SH-SY5Y (cell line): ENCODE results near the gene SART3.

Source experiments
- GATA2 ChIP-seq: IDR thresholded peaks from 2 replicates; pipeline ENCODE4 v1.6.1; 2011; ENCODE audit warnings: mild to moderate bottlenecking, low read depth, low read length
- GATA3 ChIP-seq: IDR thresholded peaks from 2 replicates; pipeline ENCODE4 v1.6.1; 2011; ENCODE audit warnings: low read depth, mild to moderate bottlenecking, low read length, moderate library complexity

Gene SART3

GRCh38 chr12:108560752-108561719 lies at the start of gene SART3:
Gene SART3 (minus strand): TSS chr12:108561173. CDS start chr12:108561154, 19 bp downstream.
- no peak for TF ChIP-seq GATA3
- TF ChIP-seq GATA2, result no peak

DNA sequence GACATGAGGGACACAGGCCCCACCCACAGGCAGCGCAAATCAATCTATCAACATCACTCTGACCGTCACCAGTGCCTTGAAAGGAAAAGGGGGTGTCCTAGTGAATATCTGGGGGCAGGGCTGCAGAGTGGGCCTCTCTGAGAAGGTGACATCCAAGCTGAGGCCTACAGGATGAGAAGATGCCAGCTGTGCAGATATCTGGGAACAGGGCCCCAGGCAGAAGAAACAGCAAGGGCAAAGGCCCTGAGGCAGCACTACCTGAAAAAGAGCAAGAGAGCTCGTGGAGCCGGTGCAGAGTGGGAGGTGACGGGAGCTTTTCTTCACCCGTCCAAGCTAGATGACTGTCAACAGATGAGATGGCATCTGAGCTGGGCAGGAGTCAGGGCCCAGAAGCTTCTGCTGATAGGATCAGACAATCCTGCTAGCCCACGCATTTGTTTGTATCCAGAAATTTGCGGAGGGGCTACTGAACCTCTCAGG lies 49.4 kb upstream of the SART3 start:
- TF ChIP-seq GATA3 (no peak), GATA2 (no peak)

DNA sequence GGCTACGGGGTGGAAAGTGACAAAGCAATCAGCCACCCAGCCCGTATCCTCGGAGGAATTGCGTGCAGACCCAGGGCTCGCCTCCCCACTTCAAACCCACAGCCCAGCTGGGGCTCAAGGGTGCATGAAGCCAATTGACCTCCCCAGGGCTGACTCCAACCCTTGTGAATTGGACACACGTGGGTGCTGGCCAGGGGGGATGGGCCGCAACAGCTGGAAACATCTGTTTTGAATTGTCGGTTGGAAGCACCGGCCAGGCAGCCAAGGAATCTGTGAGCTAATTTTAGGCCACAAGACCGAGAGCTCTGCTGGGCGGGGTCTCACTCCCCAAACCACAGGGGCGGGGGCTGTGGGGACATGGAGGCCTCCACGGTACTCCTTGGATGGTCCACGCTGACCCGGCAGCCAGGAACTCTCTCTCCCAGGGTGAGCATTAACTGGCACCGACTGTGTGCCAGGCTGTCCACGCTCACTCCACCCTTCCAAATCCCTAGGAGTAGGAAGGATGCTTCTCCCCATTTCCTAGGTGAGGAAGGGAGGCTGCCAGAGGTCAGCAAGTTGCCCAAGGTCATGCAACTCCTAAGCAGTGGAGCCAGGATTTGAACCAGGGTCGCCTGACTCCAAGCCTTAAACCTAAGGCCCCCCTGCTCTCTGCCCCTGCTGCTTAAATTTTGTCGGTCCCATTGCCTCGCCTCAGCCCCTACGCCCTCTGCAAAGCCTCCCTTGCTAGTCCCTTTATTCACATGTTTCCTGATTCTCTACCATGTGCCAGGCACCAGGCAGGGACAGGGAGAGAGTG lies 48.8 kb upstream of the SART3 start:
- TF ChIP-seq GATA2, result no peak
- no peak for TF ChIP-seq GATA3

GRCh38 chr12:108608616-108609015 lies 47.6 kb upstream of the SART3 start:
- TF ChIP-seq GATA2 (no peak), GATA3 (no peak)

- TF ChIP-seq GATA2 (no peak), GATA3 (no peak)
Observed at GRCh38 chr12:108607981-108608600, 47.1 kb upstream of the SART3 start.

DNA sequence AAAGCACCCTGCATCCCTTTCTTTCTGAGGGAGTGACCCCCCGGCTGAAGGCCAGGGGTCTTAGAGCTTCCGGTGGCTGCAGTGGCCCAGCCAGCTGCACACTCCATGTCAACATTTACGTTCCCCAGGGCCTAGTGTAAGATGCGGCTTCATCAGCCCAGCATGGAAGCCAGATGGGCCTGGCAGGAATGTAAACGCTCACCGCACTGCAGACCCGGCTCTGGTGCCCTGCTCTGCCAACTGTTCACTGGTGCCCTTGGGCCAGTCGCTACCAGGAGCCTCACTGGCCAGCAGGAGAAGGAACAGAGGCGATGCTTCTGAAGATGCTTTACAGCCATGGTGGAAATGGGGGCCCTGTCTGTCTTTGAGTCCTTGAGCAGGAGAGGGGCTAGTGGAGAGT lies 45.5 kb upstream of the SART3 start:
- TF ChIP-seq GATA3, result no peak
- TF ChIP-seq GATA2, result no peak

DNA sequence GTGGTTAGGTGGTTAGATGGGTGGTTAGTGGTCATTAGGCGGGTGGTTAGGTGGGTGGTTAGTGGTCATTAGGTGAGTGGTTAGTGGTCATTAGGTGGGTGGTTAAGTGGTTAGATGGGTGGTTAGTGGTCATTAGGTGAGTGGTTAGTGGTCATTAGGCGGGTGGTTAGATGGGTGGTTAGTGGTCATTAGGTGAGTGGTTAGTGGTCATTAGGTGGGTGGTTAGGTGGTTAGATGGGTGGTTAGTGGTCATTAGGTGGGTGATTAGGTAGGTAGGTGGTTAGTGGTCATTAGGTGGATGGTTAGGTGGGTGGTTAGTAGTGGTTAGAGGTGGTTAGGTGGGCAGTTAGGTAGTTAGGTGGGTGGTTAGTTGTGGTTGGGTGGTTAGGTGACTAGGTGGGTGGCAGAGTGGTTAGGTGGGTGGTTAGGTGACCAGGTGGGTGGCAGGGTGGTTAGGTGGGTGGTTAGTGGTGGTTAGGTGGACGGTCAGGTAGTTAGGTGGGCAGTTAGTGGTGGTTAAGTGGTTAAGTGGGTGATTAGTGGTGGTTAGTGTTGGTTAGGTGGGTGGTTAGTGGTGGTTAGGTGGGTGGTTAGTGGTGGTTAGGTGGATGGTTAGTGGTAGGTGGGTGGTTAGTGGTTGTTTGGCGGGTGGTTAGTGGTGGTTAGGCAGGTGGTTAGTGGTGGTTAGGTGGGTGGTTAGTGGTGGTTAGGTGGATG lies 44.9 kb upstream of the SART3 start:
- TF ChIP-seq GATA3, result no peak
- TF ChIP-seq GATA2, result no peak

GRCh38 chr12:108605000-108605689 lies 44.2 kb upstream of the SART3 start:
- TF ChIP-seq GATA3 (no peak), GATA2 (no peak)

- TF ChIP-seq GATA3 (no peak), GATA2 (no peak)
Observed at GRCh38 chr12:108604208-108604941, 43.4 kb upstream of the SART3 start.

GRCh38 chr12:108603743-108604142 lies 42.8 kb upstream of the SART3 start:
- TF ChIP-seq GATA3 (no peak), GATA2 (no peak)

- TF ChIP-seq GATA3, result no peak
- no peak for TF ChIP-seq GATA2
Observed at GRCh38 chr12:108602976-108603704, 42.2 kb upstream of the SART3 start.

- no peak for TF ChIP-seq GATA3
- no peak for TF ChIP-seq GATA2
Observed at GRCh38 chr12:108602209-108602705, 41.3 kb upstream of the SART3 start.

- TF ChIP-seq GATA3 (no peak), GATA2 (no peak)
Observed at GRCh38 chr12:108600702-108601007, 39.7 kb upstream of the SART3 start.
